Activated T-cell treated with anti-CD3 and anti-CD28 coated beads for 4 hours (primary cell): Measurements from ENCODE around the gene KLHL17.

Source experiments
- DNase-seq: peaks from one replicate; pipeline ENCODE4 v3.0.0-alpha.2; 2020

KLHL17 gene

GRCh38 chr1:952603-953002 lies 7.8 kb upstream of the KLHL17 start:
- no peak for DNase-seq

- no peak for DNase-seq
These were observed 6.7 kb upstream of the KLHL17 start for GRCh38 chr1:953524-954320.

GRCh38 chr1:954927-955326 lies 5.5 kb upstream of the KLHL17 start:
- DNase-seq: no peak

GRCh38 chr1:955474-955873 lies 4.9 kb upstream of the KLHL17 start:
- DNase-seq: no peak

GRCh38 chr1:956636-957035 lies 3.7 kb upstream of the KLHL17 start:
- no peak for DNase-seq

- peak; percentile 98 for DNase-seq
These were observed 1.3 kb upstream of the KLHL17 start, which contains the start of gene NOC2L for GRCh38 chr1:958823-959730. NOC2L (minus strand) TSS chr1:959256; CDS start chr1:959240, 16 bp downstream.

- DNase-seq: no peak
These were observed 537 bp upstream of the KLHL17 start for GRCh38 chr1:959731-960362.

GRCh38 chr1:961132-961669 lies 817 bp downstream of the KLHL17 start:
- DNase-seq: no peak

- no peak for DNase-seq
These were observed 2.3 kb downstream of the KLHL17 start for GRCh38 chr1:962381-963300.

- DNase-seq: no peak
These were observed 2.9 kb downstream of the KLHL17 start for GRCh38 chr1:963301-963651.

- no peak for DNase-seq
These were observed 3.6 kb downstream of the KLHL17 start for GRCh38 chr1:963746-964525.

- DNase-seq: no peak
These were observed 4.5 kb downstream of the KLHL17 start for GRCh38 chr1:964691-965525.

- no peak for DNase-seq
These were observed 5.2 kb downstream of the KLHL17 start for GRCh38 chr1:965526-966134.

GRCh38 chr1:966135-966703 lies 5.8 kb downstream of the KLHL17 start, which contains the start of gene PLEKHN1:
PLEKHN1 (plus strand) TSS chr1:966482; CDS start chr1:966532, 50 bp downstream.
- no peak for DNase-seq

GRCh38 chr1:966704-967300 lies 6.4 kb downstream of the KLHL17 start:
- DNase-seq: peak; percentile 80

GRCh38 chr1:967466-968343 lies 7.3 kb downstream of the KLHL17 start:
- DNase-seq: no peak

- no peak for DNase-seq
These were observed 9.0 kb downstream of the KLHL17 start for GRCh38 chr1:969260-969855.
